T1000 (cell line): ENCODE measurements around the gene DSPP.

Experiments used
- DNase-seq: peaks from one replicate; lab custom pipeline; 2025; ENCODE audit warnings: mixed read lengths; lab: John Stamatoyannopoulos, UW

Gene DSPP

DNA sequence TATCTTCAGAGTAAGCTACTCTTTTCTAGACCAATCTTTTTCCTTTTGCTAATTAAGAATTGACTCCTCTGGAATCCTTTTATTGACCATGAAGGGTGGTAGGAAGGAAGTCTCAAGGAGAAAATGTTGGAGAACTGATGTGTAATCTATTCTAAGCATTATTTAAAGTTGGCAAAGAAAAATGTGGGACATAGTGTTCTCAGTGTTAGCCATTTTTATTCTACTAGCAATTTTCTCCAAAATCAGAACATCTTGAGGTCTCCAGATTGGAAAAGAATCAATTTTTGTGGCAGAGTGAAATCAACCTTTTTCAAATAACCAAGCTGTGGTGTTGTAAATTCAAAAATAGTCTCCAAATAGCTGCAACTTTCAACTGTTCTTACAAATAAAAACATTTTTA is 23.3 kb downstream of the DSPP start:
- no peak for DNase-seq

DNA sequence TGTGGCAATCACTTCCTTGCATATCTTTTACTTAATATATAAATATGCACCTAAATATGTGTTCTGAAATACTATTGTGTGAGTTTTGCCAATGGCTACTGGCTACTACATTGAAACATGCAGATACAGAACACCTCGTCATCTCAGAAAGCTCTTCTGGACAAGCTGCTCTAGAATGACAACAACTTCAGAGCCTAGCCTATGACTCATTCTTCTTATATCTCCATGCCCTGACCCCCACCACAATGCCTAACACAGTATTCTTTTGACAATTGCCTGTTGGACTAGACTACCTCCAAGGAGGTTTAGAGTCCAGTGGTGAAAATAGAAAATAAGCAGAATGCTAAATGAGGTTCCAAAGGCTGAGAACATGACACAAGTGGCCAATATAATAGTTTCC is 24.1 kb downstream of the DSPP start:
- no peak for DNase-seq

DNA sequence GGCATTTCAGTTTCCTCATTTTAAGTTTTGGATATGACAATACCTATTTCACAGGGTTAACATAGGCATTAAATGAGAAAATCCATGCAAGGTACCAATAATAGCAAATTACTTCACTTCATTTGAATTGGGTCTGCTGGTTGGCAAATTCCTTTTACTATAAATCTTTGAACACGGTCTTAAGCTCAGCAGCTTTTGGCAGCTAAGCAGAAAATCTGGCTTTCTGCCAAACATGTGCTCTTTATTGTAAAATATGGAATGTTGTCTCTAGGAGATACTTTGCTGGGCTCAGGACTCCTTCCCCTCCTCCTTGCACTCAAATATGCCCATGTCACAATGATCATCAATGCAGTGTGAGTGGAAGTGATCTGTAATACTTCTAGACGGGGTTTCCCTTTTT is 24.9 kb downstream of the DSPP start:
- no peak for DNase-seq

DNA sequence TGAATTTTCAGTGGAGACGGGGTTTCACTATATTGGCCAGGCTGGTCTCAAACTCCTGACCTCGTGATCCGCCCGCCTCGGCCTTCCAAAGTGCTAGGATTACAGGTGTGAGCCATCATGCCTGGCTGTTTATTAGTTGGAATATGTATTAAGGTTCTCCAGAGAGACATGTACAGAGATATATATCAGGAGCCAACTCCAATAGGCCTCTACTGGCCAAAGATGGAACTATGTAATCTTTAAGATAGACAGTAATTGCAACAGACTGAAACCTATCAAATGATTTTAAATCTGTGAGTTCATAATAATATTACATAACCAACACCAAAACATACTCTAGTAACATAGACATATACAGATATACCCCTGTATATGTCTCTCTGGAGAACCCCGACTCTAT is 36.0 kb downstream of the DSPP start:
- no peak for DNase-seq

DNA sequence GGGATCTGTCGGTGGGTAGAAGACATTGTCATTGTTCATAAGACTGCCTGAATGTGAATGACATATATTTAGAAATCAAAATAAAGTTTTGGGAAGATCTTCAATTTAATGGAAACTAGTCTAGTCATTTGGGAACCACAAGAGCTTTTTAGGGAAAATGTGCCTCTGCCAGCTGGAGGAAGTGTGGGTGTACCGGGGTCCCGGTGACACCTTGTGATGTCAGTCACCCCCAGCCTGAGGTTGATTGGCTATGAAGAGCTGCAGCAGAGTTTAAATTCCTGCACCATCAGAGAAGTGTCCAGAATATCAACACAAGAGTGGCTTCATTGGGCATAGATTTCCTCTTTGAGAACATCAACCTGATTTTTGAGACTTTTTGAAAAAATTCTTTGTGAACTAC is 41.7 kb downstream of the DSPP start, which contains the start of gene DMP1:
Gene DMP1, plus strand, starts transcription at position 301 of the 400 bp plus-strand sequence. CDS start 6,213 bp downstream, outside the sequence.
- DNase-seq: no peak

DNA sequence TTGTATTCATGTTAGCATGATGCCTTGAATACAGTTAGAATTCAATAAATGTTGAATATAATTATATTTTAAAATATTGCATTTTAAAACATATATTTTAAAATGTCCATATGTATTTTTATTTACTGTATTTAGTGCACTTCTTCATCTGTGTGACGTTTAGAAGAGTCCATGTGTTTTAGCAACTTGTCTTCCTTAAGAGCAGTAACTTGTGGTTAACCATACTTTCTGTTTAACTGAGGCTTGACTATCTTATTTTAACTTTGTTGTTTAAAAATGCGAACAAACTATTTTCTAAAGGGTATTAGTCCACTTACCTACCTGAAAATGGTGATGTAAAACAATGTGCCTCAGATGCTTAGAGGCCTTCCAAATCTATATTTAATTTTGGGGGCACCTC is 42.6 kb downstream of the DSPP start:
- no peak for DNase-seq

DNA sequence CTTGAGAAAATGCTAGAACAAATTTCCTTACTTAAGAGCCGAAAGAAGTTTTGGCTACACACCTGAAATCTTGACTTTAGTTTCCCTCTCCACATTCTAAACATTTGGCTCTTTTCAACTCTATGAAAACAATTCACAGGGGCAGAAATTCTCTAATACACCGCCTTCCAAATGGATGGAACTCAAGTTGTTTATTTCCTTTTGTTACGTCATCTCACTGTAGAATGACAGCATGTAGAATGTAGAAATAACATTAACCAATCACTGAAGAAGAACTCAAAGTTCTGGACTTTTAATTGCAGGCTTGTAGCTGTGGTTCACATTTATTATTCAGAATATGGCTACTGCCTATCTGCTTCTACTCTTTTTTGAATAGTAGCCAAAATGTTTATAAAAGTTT is 43.6 kb downstream of the DSPP start:
- no peak for DNase-seq

DNA sequence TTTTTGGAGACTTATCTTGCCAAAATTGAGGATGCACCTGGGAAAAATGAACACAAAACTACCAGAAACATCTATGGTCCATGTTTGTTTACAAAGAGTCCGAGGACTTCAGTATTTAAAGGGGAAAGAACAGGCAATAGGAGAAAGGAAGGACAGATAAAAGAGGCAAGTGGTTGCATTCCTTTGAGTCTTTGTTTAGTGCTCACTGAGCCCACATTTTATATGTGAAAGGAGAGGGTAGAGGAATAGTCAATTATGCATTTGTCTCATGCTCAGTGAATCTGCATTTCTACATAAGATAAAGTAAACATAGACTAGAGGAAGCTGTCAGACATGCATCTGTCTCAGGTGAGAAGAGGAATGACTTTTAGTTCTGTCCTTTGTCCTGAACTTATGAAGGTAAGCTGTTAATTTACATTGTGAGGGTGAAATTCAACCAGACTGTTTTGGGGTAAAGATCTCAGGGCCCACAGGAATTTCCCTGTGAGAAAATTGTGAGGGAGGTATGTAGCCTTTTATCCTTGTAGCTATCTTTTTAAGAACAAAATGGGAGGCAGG is 46.2 kb downstream of the DSPP start:
- DNase-seq: no peak

DNA sequence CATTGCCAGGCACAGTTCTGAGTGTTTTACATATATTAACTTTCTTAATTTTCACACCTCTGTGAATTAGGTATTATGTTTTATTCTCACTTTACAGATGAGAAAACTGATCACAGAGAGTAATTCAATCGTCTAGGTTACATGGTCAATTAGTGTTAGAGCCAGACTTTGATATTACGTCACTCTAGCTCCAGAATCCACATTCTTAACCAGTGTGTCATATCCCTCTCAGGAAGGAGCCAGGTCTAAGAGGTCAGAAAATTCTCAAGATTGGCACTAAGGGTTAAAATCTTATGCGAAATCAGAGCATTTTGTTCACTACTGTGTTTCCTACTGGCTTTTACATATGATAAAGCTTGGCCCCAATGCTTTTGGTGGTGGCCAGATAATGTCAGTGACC is 49.2 kb downstream of the DSPP start:
- peak; percentile 6 for DNase-seq

DNA sequence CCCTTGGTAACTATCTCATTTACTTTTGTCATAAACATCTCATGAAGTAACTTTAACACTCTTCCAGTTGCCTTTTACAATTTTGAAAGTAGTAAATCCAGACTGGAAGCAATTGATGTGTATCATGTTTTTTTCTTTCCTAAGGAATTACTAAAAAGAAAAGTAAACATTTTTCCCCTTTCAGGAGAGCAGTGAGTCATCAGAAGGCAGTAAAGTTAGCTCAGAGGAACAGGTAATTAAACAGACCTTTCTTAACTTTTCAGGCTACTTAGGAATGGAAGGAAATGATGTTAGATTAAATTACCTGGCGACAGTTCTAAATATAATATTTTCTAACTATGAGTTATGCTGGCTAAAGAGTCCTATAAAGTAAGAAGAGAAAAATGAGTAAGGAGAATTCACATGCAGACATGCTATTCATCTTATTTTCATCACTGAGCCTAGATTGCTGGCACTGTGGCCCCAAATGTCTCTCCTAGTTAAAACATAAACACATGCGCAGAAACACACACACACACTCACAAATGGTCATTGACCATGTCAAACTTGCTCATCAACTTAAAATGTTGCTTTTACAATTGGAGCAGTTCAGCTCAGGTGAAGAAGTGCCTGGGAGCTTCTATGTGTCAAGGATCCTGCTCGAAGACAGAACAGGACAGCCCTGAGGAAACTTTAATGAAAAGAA is 51.1 kb downstream of the DSPP start:
- DNase-seq: no peak

DNA sequence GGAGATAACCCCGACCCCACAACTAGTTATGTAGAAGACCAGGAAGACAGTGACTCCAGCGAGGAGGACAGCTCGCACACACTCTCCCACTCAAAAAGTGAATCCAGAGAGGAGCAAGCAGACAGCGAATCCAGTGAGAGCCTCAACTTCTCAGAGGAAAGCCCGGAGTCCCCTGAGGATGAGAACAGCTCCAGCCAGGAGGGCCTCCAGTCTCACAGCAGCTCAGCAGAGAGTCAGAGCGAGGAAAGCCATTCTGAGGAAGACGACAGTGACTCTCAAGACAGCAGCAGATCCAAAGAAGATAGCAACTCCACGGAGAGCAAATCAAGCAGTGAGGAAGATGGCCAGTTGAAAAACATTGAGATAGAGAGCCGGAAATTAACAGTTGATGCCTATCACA is 54.5 kb downstream of the DSPP start:
- DNase-seq: no peak
